H1 (cell line): ENCODE data around the gene ROS1. TPM values are rescaled to one million over a fixed set of nuclear protein-coding genes. Genes with fewer than 3 reads are reported as not detected.

Experiments
- CTBP2 ChIP-seq: IDR thresholded peaks from 2 replicates; pipeline ENCODE4 v1.7.0; 2011; ENCODE audit warnings: borderline replicate concordance, mild to moderate bottlenecking, moderate library complexity, mixed read lengths, low read length; ENCODE audit not compliant: insufficient read depth, insufficient read length
- EZH2 ChIP-seq: fragments of 200-600 bp; sonication (generic); IDR thresholded peaks from 2 replicates; pipeline ENCODE4 v1.7.1; 2012; ENCODE audit warnings: low read depth, mild to moderate bottlenecking, moderate library complexity, low read length, inconsistent platforms; ENCODE audit not compliant: severe bottlenecking
- SIN3A ChIP-seq, 2 experiments: IDR thresholded peaks in 1 of 2; conservative IDR thresholded peaks in 1 of 2; 2 replicates each; pipeline ENCODE4 v1.6.1; 2011 to 2012; ENCODE audit warnings: low read length in 2 of 2, improper control_type of control experiment in 1 of 2, low read depth in 1 of 2, mild to moderate bottlenecking in 1 of 2
- SUZ12 ChIP-seq: fragments of 200-600 bp; sonication (generic); IDR thresholded peaks from 2 replicates; pipeline ENCODE4 v1.6.1; 2012; ENCODE audit warnings: mild to moderate bottlenecking, inconsistent platforms, low read length, moderate library complexity, mixed read lengths
- polyA plus RNA-seq, 7 experiments: library from polyadenylated mRNA; depleted of rRNA in 3 of 7; stranded (reverse) in 5 of 7; unstranded in 2 of 7; fragments of >200 nt in 5 of 7; fragments of 200-250 nt in 2 of 7; gene quantifications; 1 replicate in 5 of 7; 2 replicates in 1 of 7; 4 replicates in 1 of 7; pipeline versions ENCODE4 v1.2.1 to v1.2.3, GENCODE V29; 2011 to 2013; ENCODE audit warnings: missing spikeins in 2 of 7, mixed read lengths in 2 of 7
- total RNA-seq: library from RNA; stranded (reverse); fragmentation: NEBNext Ultra II Directional; extraction: Animal tissue kit (Norgen Biotek cat#: 25700); gene quantifications from 2 replicates; pipeline ENCODE4 v1.2.1, GENCODE V29; 2021
- TF ChIP-seq, protein P1 (sequence below): IDR thresholded peaks from 2 replicates; pipeline ENCODE4 v1.6.1; 2011; ENCODE audit warnings: low read length, improper control_type of control experiment
- TF ChIP-seq, protein P2 (sequence below), 3 experiments: IDR thresholded peaks; 1 replicate in 2 of 3; 2 replicates in 1 of 3; pipeline versions ENCODE4 v1.5.1 to v1.6.1; 2011; ENCODE audit warnings: low read length in 3 of 3, mild to moderate bottlenecking in 3 of 3, inconsistent platforms in 2 of 3, low read depth in 1 of 3, moderate library complexity in 1 of 3; ENCODE audit not compliant: insufficient read depth in 1 of 3; ENCODE audit errors: control extremely low read depth in 1 of 3

ROS1 gene
- total and polyA plus RNA-seq, 2 of the 8 experiments (the other 6 are each of a cell fraction or from before 2014, with no cell fraction given): not detected

DNA sequence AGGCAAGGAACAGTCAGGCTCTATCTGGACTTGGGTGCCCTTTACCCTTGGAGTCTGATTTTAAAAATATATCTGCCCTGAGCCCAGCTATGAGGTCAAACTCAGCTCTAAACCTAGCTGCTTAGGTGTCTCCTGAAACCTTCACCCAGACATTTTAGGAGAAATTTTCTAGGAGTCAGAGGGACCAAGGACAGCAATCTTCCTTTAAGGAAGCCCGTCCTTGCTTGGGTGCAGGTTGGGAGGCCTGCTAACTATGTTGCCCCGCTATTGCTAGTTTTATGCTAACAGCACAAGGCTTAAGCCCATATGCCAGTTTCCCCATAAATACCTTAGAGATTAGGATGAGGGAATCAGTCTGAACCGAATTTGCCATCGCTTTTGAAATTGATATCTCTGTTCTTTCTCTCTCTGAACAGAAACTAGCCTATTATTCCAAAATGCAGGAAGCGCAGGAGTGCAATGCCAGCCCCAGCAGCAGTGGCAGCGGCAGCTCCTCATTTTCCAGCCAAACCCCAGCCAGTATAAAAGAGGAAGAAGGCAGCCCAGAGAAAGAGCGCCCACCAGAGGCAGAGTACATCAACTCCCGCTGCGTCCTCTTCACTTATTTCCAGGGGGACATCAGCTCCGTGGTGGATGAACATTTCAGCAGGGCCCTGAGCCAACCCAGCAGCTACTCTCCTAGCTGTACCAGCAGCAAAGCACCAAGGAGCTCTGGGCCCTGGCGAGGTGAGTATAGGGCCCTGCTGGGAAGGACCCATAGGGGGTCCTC lies 157.8 kb downstream of the ROS1 start (continued):
- TF ChIP-seq, protein P1, sequence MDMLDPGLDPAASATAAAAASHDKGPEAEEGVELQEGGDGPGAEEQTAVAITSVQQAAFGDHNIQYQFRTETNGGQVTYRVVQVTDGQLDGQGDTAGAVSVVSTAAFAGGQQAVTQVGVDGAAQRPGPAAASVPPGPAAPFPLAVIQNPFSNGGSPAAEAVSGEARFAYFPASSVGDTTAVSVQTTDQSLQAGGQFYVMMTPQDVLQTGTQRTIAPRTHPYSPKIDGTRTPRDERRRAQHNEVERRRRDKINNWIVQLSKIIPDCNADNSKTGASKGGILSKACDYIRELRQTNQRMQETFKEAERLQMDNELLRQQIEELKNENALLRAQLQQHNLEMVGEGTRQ: no peak
- TF ChIP-seq CTBP2 (no peak), SIN3A (conservative IDR thresholded peaks at IDR 0.05 in 1 of 2, IDR thresholded peaks at IDR 0.05 in 1 of 2; ENCODE audit: low read depth in 1 of 2, low read length in 2 of 2) (no peak), EZH2 (peak; percentile 4), SUZ12 (peak; percentile 7; the same call in 1 of the 2 replicates)
- TF ChIP-seq, protein P2, sequence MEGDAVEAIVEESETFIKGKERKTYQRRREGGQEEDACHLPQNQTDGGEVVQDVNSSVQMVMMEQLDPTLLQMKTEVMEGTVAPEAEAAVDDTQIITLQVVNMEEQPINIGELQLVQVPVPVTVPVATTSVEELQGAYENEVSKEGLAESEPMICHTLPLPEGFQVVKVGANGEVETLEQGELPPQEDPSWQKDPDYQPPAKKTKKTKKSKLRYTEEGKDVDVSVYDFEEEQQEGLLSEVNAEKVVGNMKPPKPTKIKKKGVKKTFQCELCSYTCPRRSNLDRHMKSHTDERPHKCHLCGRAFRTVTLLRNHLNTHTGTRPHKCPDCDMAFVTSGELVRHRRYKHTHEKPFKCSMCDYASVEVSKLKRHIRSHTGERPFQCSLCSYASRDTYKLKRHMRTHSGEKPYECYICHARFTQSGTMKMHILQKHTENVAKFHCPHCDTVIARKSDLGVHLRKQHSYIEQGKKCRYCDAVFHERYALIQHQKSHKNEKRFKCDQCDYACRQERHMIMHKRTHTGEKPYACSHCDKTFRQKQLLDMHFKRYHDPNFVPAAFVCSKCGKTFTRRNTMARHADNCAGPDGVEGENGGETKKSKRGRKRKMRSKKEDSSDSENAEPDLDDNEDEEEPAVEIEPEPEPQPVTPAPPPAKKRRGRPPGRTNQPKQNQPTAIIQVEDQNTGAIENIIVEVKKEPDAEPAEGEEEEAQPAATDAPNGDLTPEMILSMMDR (IDR thresholded peaks at IDR 0.05; ENCODE audit: control extremely low read depth in 1 of 3, insufficient read depth in 1 of 3, low read depth in 1 of 3, low read length in 3 of 3): peak; percentile 68 to 83 (median 79)
